ENCODE results near the gene PLD1.

- no peak for TF ChIP-seq CTCF (IDR thresholded peaks at IDR 0.05; ENCODE audit: low read depth, low read length, missing input control)
- no peak for TF ChIP-seq GABPA (IDR thresholded peaks at IDR 0.05 in 1 of 2, conservative IDR thresholded peaks at IDR 0.05 in 1 of 2)
- TF ChIP-seq REST (IDR thresholded peaks at IDR 0.05): no peak
- TF ChIP-seq ZBTB33 (IDR thresholded peaks at IDR 0.05): no peak
- TF ChIP-seq EGR1 (IDR thresholded peaks at IDR 0.05; ENCODE audit: low read depth in 2 of 2): no peak
- TF ChIP-seq RAD21 (IDR thresholded peaks at IDR 0.05): no peak
- no peak for TF ChIP-seq TAF1 (conservative IDR thresholded peaks at IDR 0.05)
- TF ChIP-seq JUND (IDR thresholded peaks at IDR 0.05): no peak
- TF ChIP-seq YY1 (IDR thresholded peaks at IDR 0.05): no peak
- TF ChIP-seq ATF3 (IDR thresholded peaks at IDR 0.05): no peak
- no peak for TF ChIP-seq MAX (IDR thresholded peaks at IDR 0.05)
- TF ChIP-seq NR2F2 (IDR thresholded peaks at IDR 0.05): no peak
Measured at GRCh38 chr3:171658841-171659240, 151.4 kb downstream of the PLD1 start.
